ENCODE results near the gene BNC1.

BNC1 gene

GRCh38 chr15:83295417-83295816 is 11.0 kb upstream of the BNC1 start:
- H3K27ac ChIP-seq: no peak overlapping the region
- no peak for TF ChIP-seq CTCF (conservative IDR thresholded peaks at IDR 0.05)

- no peak for TF ChIP-seq CTCF (conservative IDR thresholded peaks at IDR 0.05)
- no peak overlapping the region for H3K27ac ChIP-seq
Observed at GRCh38 chr15:83293201-83293600, 8.7 kb upstream of the BNC1 start.

- TF ChIP-seq CTCF (conservative IDR thresholded peaks at IDR 0.05): no peak
- H3K27ac ChIP-seq: no peak overlapping the region
Observed at GRCh38 chr15:83292317-83292716, 7.9 kb upstream of the BNC1 start.

- no peak for TF ChIP-seq CTCF (conservative IDR thresholded peaks at IDR 0.05)
- H3K27ac ChIP-seq: no peak overlapping the region
Observed at GRCh38 chr15:83290236-83290635, 5.8 kb upstream of the BNC1 start.

- no peak for TF ChIP-seq CTCF (conservative IDR thresholded peaks at IDR 0.05)
- no peak overlapping the region for H3K27ac ChIP-seq
Observed at GRCh38 chr15:83289160-83289559, 4.7 kb upstream of the BNC1 start.

GRCh38 chr15:83288381-83288801 is 3.9 kb upstream of the BNC1 start:
- no peak for TF ChIP-seq CTCF (conservative IDR thresholded peaks at IDR 0.05)
- H3K27ac ChIP-seq: no peak overlapping the region

GRCh38 chr15:83287541-83288027 is 3.1 kb upstream of the BNC1 start:
- H3K27ac ChIP-seq: no peak overlapping the region
- TF ChIP-seq CTCF (conservative IDR thresholded peaks at IDR 0.05): no peak

Measured in VCaP (cell line).